H9 (cell line): ENCODE data around the gene LATS2. TPM values are rescaled to one million over a fixed set of nuclear protein-coding genes. Genes with fewer than 3 reads are reported as not detected.

Source experiments
- DNase-seq: peaks from one replicate; pipeline ENCODE4 v3.0.0-alpha.2; 2017
- H2AFZ ChIP-seq: one replicate; pipeline ENCODE4 v1.6.1; 2013; ENCODE audit warnings: mild to moderate bottlenecking, low read length, control low read depth, moderate library complexity
- H2AK5ac ChIP-seq: 2 replicates; pipeline ENCODE4 v1.6.1; 2013; ENCODE audit warnings: low read length, control low read depth, mixed read lengths; ENCODE audit not compliant: insufficient read length
- H2BK120ac ChIP-seq: one replicate; pipeline ENCODE4 v1.6.1; 2013; ENCODE audit warnings: low read depth, mild to moderate bottlenecking, low read length, control low read depth, inconsistent platforms; ENCODE audit not compliant: poor library complexity, severe bottlenecking
- H2BK12ac ChIP-seq: 2 replicates; pipeline ENCODE4 v1.6.1; 2013; ENCODE audit warnings: low read length, control low read depth, mixed read lengths, low read depth; ENCODE audit not compliant: insufficient read length
- H2BK15ac ChIP-seq: 2 replicates; pipeline ENCODE4 v1.6.1; 2013; ENCODE audit warnings: low read depth, low read length, control low read depth
- H2BK20ac ChIP-seq: one replicate; pipeline ENCODE4 v1.6.1; 2013; ENCODE audit warnings: low read depth, mild to moderate bottlenecking, low read length, control low read depth, inconsistent platforms; ENCODE audit not compliant: poor library complexity, severe bottlenecking
- H2BK5ac ChIP-seq: 2 replicates; pipeline ENCODE4 v1.6.1; 2013; ENCODE audit warnings: low read length, control low read depth, mixed read lengths; ENCODE audit not compliant: insufficient read length
- H3K14ac ChIP-seq: 2 replicates; pipeline ENCODE4 v1.6.1; 2013; ENCODE audit warnings: low read length, control low read depth; ENCODE audit not compliant: insufficient read depth
- H3K18ac ChIP-seq: 2 replicates; pipeline ENCODE4 v1.6.1; 2013; ENCODE audit warnings: low read depth, mild to moderate bottlenecking, mixed read lengths, low read length, control low read depth; ENCODE audit not compliant: insufficient read length
- H3K23ac ChIP-seq: 2 replicates; pipeline ENCODE4 v1.6.1; 2013; ENCODE audit warnings: low read length, control low read depth, mixed read lengths, low read depth; ENCODE audit not compliant: insufficient read length
- H3K23me2 ChIP-seq: 2 replicates; pipeline ENCODE4 v1.6.1; 2013; ENCODE audit warnings: low read depth, mild to moderate bottlenecking, mixed read lengths, low read length, control low read depth; ENCODE audit not compliant: insufficient read length, poor library complexity, severe bottlenecking
- H3K27ac ChIP-seq: 2 replicates; pipeline ENCODE4 v1.5.1; 2013; ENCODE audit warnings: low read length, control low read depth, mixed read lengths, low read depth; ENCODE audit not compliant: insufficient read length
- H3K27me3 ChIP-seq: 2 replicates; pipeline ENCODE4 v1.6.1; 2013; ENCODE audit warnings: low read length, control low read depth, inconsistent platforms; ENCODE audit not compliant: insufficient read depth
- H3K4ac ChIP-seq: 2 replicates; pipeline ENCODE4 v1.6.1; 2013; ENCODE audit warnings: low read depth, mild to moderate bottlenecking, control low read depth, inconsistent platforms, low read length, moderate library complexity
- H3K4me1 ChIP-seq: 2 replicates; pipeline ENCODE4 v1.6.1; 2013; ENCODE audit warnings: low read length, control low read depth, inconsistent platforms; ENCODE audit not compliant: insufficient read depth
- H3K4me2 ChIP-seq: 2 replicates; pipeline ENCODE4 v1.6.1; 2013; ENCODE audit warnings: low read length, control low read depth, mixed read lengths; ENCODE audit not compliant: insufficient read length, insufficient read depth
- H3K56ac ChIP-seq: 2 replicates; pipeline ENCODE4 v1.6.1; 2013; ENCODE audit warnings: low read depth, mild to moderate bottlenecking, mixed read lengths, low read length, control low read depth; ENCODE audit not compliant: insufficient read length
- H3K79me1 ChIP-seq: 2 replicates; pipeline ENCODE4 v1.6.1; 2013; ENCODE audit warnings: low read depth, mild to moderate bottlenecking, moderate library complexity, low read length, control low read depth, inconsistent platforms; ENCODE audit not compliant: insufficient read depth, poor library complexity, severe bottlenecking
- H3K79me2 ChIP-seq: 2 replicates; pipeline ENCODE4 v1.6.1; 2013; ENCODE audit warnings: low read length, control low read depth, inconsistent platforms; ENCODE audit not compliant: insufficient read depth
- H3K9ac ChIP-seq: 2 replicates; pipeline ENCODE4 v1.6.1; 2013; ENCODE audit warnings: low read length, control low read depth, mixed read lengths; ENCODE audit not compliant: insufficient read length; ENCODE audit errors: extremely low read depth
- H3K9me3 ChIP-seq: one replicate; pipeline ENCODE4 v1.6.1; 2013; ENCODE audit warnings: low read depth, low read length, inconsistent platforms; ENCODE audit not compliant: control insufficient read depth
- H3T11ph ChIP-seq: one replicate; pipeline ENCODE4 v1.6.1; 2013; ENCODE audit warnings: mild to moderate bottlenecking, low read length, control low read depth, inconsistent platforms
- H4K20me1 ChIP-seq: one replicate; pipeline ENCODE4 v1.6.1; 2013; ENCODE audit not compliant: control insufficient read depth, insufficient read length, insufficient read depth
- H4K5ac ChIP-seq: 2 replicates; pipeline ENCODE4 v1.6.1; 2013; ENCODE audit warnings: low read depth, mild to moderate bottlenecking, mixed read lengths, low read length, control low read depth; ENCODE audit not compliant: insufficient read length
- H4K8ac ChIP-seq: replicated peaks from 2 replicates; pipeline ENCODE4 v1.6.1; 2013; ENCODE audit warnings: low read length, control low read depth, mixed read lengths, low read depth; ENCODE audit not compliant: insufficient read length
- H4K91ac ChIP-seq: 2 replicates; pipeline ENCODE4 v1.6.1; 2013; ENCODE audit warnings: low read depth, mild to moderate bottlenecking, moderate library complexity, mixed read lengths, low read length, control low read depth; ENCODE audit not compliant: insufficient read length
- H3K27ac Mint-ChIP-seq, 3 experiments: 2 replicates in 2 of 3; 3 replicates in 1 of 3; pipeline ENCODE4 v1.8.0; 2020 to 2021; ENCODE audit warnings: mixed read lengths in 3 of 3, mild to moderate bottlenecking in 1 of 3, moderate library complexity in 1 of 3
- H3K27me3 Mint-ChIP-seq: 2 replicates; pipeline ENCODE4 v1.8.0; 2021; ENCODE audit warnings: low read depth, mild to moderate bottlenecking, moderate library complexity, mixed read lengths
- H3K36me3 Mint-ChIP-seq, 3 experiments: 2 replicates in 2 of 3; 3 replicates in 1 of 3; pipeline ENCODE4 v1.8.0; 2020 to 2021; ENCODE audit warnings: low read depth in 3 of 3, mixed read lengths in 3 of 3; ENCODE audit not compliant: insufficient read depth in 1 of 3
- H3K4me1 Mint-ChIP-seq, 2 experiments: 2 replicates each; pipeline ENCODE4 v1.8.0; 2020; ENCODE audit warnings: mixed read lengths in 2 of 2
- H3K4me3 Mint-ChIP-seq, 2 experiments: 2 replicates in 1 of 2; 3 replicates in 1 of 2; pipeline ENCODE4 v1.8.0; 2020 to 2021; ENCODE audit warnings: mild to moderate bottlenecking in 2 of 2, mixed read lengths in 2 of 2, moderate library complexity in 1 of 2
- H3K9me3 Mint-ChIP-seq, 2 experiments: 2 replicates in 1 of 2; 3 replicates in 1 of 2; pipeline ENCODE4 v1.8.0; 2020; ENCODE audit warnings: mild to moderate bottlenecking in 2 of 2, mixed read lengths in 2 of 2, moderate library complexity in 1 of 2
- CTCF ChIP-seq: fragments of 200-600 bp; sonication (generic); conservative IDR thresholded peaks from 3 replicates; pipeline ENCODE4 v1.8.0; 2021; ENCODE audit warnings: antibody characterized with exemption, mild to moderate bottlenecking
- WGBS: extraction: QIAGEN DNeasy Blood & Tissue Kit; methylation state at CpG from one replicate; pipeline ENCODE4 v1.1.7; 2013; ENCODE audit warnings: missing lambda C conversion rate, low lambda C conversion rate, mixed read lengths; ENCODE audit not compliant: insufficient read length; ENCODE audit errors: extremely low coverage; 5-methylcytosine and 5-hydroxymethylcytosine counted together
- total RNA-seq: library from RNA; stranded (reverse); gene quantifications from 2 replicates; pipeline ENCODE4 v1.2.1, GENCODE V29; 2021

LATS2 gene
- total RNA-seq, 1 experiment from 2014 or later = 20.0 TPM

GRCh38 chr13:21089830-21090229 is 28.4 kb upstream of the LATS2 start:
- no peak for DNase-seq
- H3K79me2 ChIP-seq = no peaks in the 10 kb centered on the region
- no peak overlapping the region for H2BK5ac ChIP-seq
- no peak overlapping the region for H2AK5ac ChIP-seq
- no peaks in the 10 kb centered on the region for H3K4me1 ChIP-seq
- Mint-ChIP-seq H3K4me3 (no peak overlapping the region), H3K27me3 (no peaks in the 10 kb centered on the region), H3K4me1 (peaks cover 2 to 4% of the 10 kb centered on the region in 2 experiments; a peak in 3 of 4 replicates), H3K27ac (no peak overlapping the region), H3K9me3 (no peaks in the 10 kb centered on the region), H3K36me3 (no peaks in the 10 kb centered on the region)
- no peak overlapping the region for H2BK20ac ChIP-seq
- no peak overlapping the region for H3K14ac ChIP-seq
- no peak overlapping the region for H2BK12ac ChIP-seq
- no peak overlapping the region for H3K4ac ChIP-seq
- no peak overlapping the region for H3K4me2 ChIP-seq
- H4K8ac ChIP-seq = no peak overlapping the region
- no peak overlapping the region for H2BK120ac ChIP-seq
- no peak overlapping the region for H3K18ac ChIP-seq
- H3K27ac ChIP-seq = no peak overlapping the region
- H4K20me1 ChIP-seq = no peaks in the 10 kb centered on the region
- no peak for TF ChIP-seq CTCF
- no peaks in the 10 kb centered on the region for H3K27me3 ChIP-seq
- H3K9me3 ChIP-seq = no peaks in the 10 kb centered on the region
- H3K23me2 ChIP-seq = no peaks in the 10 kb centered on the region
- H3K23ac ChIP-seq = no peak overlapping the region
- H3K9ac ChIP-seq = no peak overlapping the region
- no peak overlapping the region for H3K56ac ChIP-seq
- no peak overlapping the region for H2BK15ac ChIP-seq
- no CpG with 5 or more reads among the region's 3 CpGs for WGBS
- no peaks in the 10 kb centered on the region for H3K79me1 ChIP-seq
- H4K5ac ChIP-seq = no peak overlapping the region
- H2AFZ ChIP-seq = no peak overlapping the region
- no peak overlapping the region for H3T11ph ChIP-seq
- H4K91ac ChIP-seq = no peak overlapping the region
